Naive thymus-derived CD4-positive, alpha-beta T cell (primary cell): Measurements from ENCODE around the gene CLECL1. TPM values are rescaled to one million over a fixed set of nuclear protein-coding genes. Genes with fewer than 3 reads are reported as not detected.

Source experiments
- ATAC-seq: fragments of 150-1000 bp; cut with Tn5 transposase; 2 replicates; pipeline ENCODE4 v1.10.0; 2021; ENCODE audit warnings: mild to moderate bottlenecking, moderate library complexity
- CTCF ChIA-PET: fragments of 350-600 bp; sonication (Branson Sonifier 250); formaldehyde crosslinking; loops from one replicate; lab custom pipeline; 2021; ENCODE audit warnings: antibody characterized with exemption; lab: Charles Lee
- POLR2A ChIA-PET: fragments of 350-600 bp; sonication (Branson Sonifier 250); formaldehyde crosslinking; loops from one replicate; lab custom pipeline; 2021; ENCODE audit warnings: antibody characterized with exemption, inconsistent platforms; lab: Charles Lee
- DNase-seq, 9 donors: peaks; one replicate each; pipeline versions ENCODE4 v3.0.0 to v3.0.0-alpha.2; 2020 to 2022; ENCODE audit warnings: mixed read lengths in 1 of 9
- H3K27ac ChIP-seq: one replicate; pipeline ENCODE4 v1.7.0; 2013; ENCODE audit warnings: mild to moderate bottlenecking, low read depth, low read length, moderate library complexity
- H3K27me3 ChIP-seq, 2 donors: one replicate each; pipeline ENCODE4 v1.7.0; 2013; ENCODE audit warnings: low read length in 2 of 2, mild to moderate bottlenecking in 2 of 2, moderate library complexity in 2 of 2; ENCODE audit not compliant: control insufficient read depth in 2 of 2, insufficient read depth in 2 of 2
- H3K36me3 ChIP-seq, 3 experiments: 1 replicate in 2 of 3; 2 replicates in 1 of 3; pipeline ENCODE4 v1.7.0; 2013; ENCODE audit warnings: low read length in 3 of 3, mild to moderate bottlenecking in 3 of 3, moderate library complexity in 1 of 3; ENCODE audit not compliant: insufficient read depth in 3 of 3, control insufficient read depth in 2 of 3
- H3K4me1 ChIP-seq, 2 donors: one replicate each; pipeline ENCODE4 v1.7.0; 2013; ENCODE audit warnings: low read length in 2 of 2, mild to moderate bottlenecking in 2 of 2, moderate library complexity in 1 of 2; ENCODE audit not compliant: control insufficient read depth in 2 of 2, insufficient read depth in 2 of 2
- H3K4me3 ChIP-seq: 2 replicates; pipeline ENCODE4 v1.7.0; 2013; ENCODE audit warnings: mild to moderate bottlenecking, low read length
- H3K9me3 ChIP-seq, 3 experiments: 1 replicate in 2 of 3; 2 replicates in 1 of 3; pipeline ENCODE4 v1.7.0; 2013; ENCODE audit warnings: low read length in 3 of 3; ENCODE audit not compliant: control insufficient read depth in 2 of 3
- H3K27ac Mint-ChIP-seq, 9 donors: one replicate each; pipeline ENCODE4 v1.8.0; 2020 to 2022; ENCODE audit warnings: mixed read lengths in 9 of 9, mild to moderate bottlenecking in 8 of 9, moderate library complexity in 5 of 9, inconsistent platforms in 2 of 9
- H3K27me3 Mint-ChIP-seq, 5 donors: one replicate each; pipeline ENCODE4 v1.8.0; 2021 to 2022; ENCODE audit warnings: mixed read lengths in 5 of 5, mild to moderate bottlenecking in 1 of 5
- H3K36me3 Mint-ChIP-seq, 5 donors: one replicate each; pipeline ENCODE4 v1.8.0; 2020 to 2022; ENCODE audit warnings: mixed read lengths in 5 of 5, mild to moderate bottlenecking in 3 of 5, inconsistent platforms in 1 of 5
- H3K4me1 Mint-ChIP-seq, 7 donors: one replicate each; pipeline ENCODE4 v1.8.0; 2020 to 2022; ENCODE audit warnings: mixed read lengths in 7 of 7, mild to moderate bottlenecking in 3 of 7, inconsistent platforms in 1 of 7
- H3K4me3 Mint-ChIP-seq, 10 donors: one replicate each; pipeline ENCODE4 v1.8.0; 2020 to 2022; ENCODE audit warnings: mild to moderate bottlenecking in 10 of 10, mixed read lengths in 10 of 10, moderate library complexity in 6 of 10, inconsistent platforms in 2 of 10
- H3K9me3 Mint-ChIP-seq, 11 donors: one replicate each; pipeline ENCODE4 v1.8.0; 2020 to 2022; ENCODE audit warnings: mixed read lengths in 11 of 11, mild to moderate bottlenecking in 4 of 11, inconsistent platforms in 1 of 11, moderate library complexity in 1 of 11
- intact Hi-C, 2 donors: fragments of 100-400 bp; cut with micrococcal nuclease; formaldehyde crosslinking; loops; one replicate each; pipeline ENCODE4 v1.15.1; 2023
- polyA plus RNA-seq, 2 donors: library from polyadenylated mRNA; unstranded; fragments of 300-500 nt; fragmentation: Illumina TruSeq; gene quantifications; one replicate each; pipeline ENCODE4 v1.2.3, GENCODE V29; 2021
- total RNA-seq, 6 experiments: library from RNA in 5 of 6; stranded (reverse) in 5 of 6; gene quantifications; 1 replicate in 5 of 6; 2 replicates in 1 of 6; pipeline ENCODE4 v1.2.3 and lab custom pipeline; 2021 to 2026

The CLECL1 gene
- total and polyA plus RNA-seq, 7 experiments from 2014 or later = 0.38 to 6.1 (median 0.43) TPM; not detected in 2

GRCh38 chr12:9736936-9737705 lies 4.2 kb upstream of the CLECL1 start:
- no peaks in the 10 kb centered on the region for H3K36me3 ChIP-seq
- H3K27me3 ChIP-seq = no peaks in the 10 kb centered on the region
- H3K4me1 ChIP-seq = peaks cover 30 to 37% of the 10 kb centered on the region in 2 donors
- no peaks in the 10 kb centered on the region for H3K27me3 Mint-ChIP-seq
- ChIA-PET POLR2A (interaction anchor here (0.8 to 16.6 kb wide), 5 partner anchors 14 to 68 kb away, joined by 3 to 271 read pairs (median 8); partner anchors contain the start of gene CD69), CTCF (interaction anchor here (1.0 kb wide), 1 partner anchor 102 kb away, joined by 4 read pairs; no protein-coding TSS in a partner anchor)
- peak overlapping the region; percentile 19 for H3K4me3 ChIP-seq
- H3K4me1 Mint-ChIP-seq = peaks cover 36 to 71% (median 61%) of the 10 kb centered on the region in 7 donors
- H3K27ac Mint-ChIP-seq = peak overlapping the region; percentile 89 to 97 (median 91)
- intact Hi-C loops = loop anchor here in 1 of 2 donors (1.0 kb wide), 1 partner anchor 8 kb away; no protein-coding TSS in a partner anchor
- ATAC-seq (peak; percentile 21), DNase-seq (peak in 3 of 9 donors; percentile 54 to 57 (median 56))
- peaks cover 0 to 24% (median 0%) of the 10 kb centered on the region in 5 donors for H3K36me3 Mint-ChIP-seq
- no peaks in the 10 kb centered on the region for H3K9me3 ChIP-seq
- H3K9me3 Mint-ChIP-seq = peaks cover 0 to 12% (median 0%) of the 10 kb centered on the region in 11 donors
- H3K4me3 Mint-ChIP-seq = peak overlapping the region; percentile 31 to 85 (median 72)
- H3K27ac ChIP-seq = peak overlapping the region; percentile 69

GRCh38 chr12:9735601-9736000 lies 2.7 kb upstream of the CLECL1 start:
- no peaks in the 10 kb centered on the region for H3K36me3 ChIP-seq
- H3K4me1 ChIP-seq = peaks cover 22 to 25% of the 10 kb centered on the region in 2 donors
- Mint-ChIP-seq H3K4me3 (no peak overlapping the region), H3K9me3 (peaks cover 0 to 10% (median 0%) of the 10 kb centered on the region in 11 donors), H3K36me3 (peaks cover 0 to 23% (median 0%) of the 10 kb centered on the region in 5 donors), H3K4me1 (peaks cover 28 to 67% (median 63%) of the 10 kb centered on the region in 7 donors), H3K27me3 (no peaks in the 10 kb centered on the region), H3K27ac (peak overlapping the region in 2 of 9 donors; percentile 39 to 51)
- H3K27ac ChIP-seq = no peak overlapping the region
- ATAC-seq = no peak
- CTCF ChIA-PET = no interaction called here
- intact Hi-C loops = no loop called here
- H3K9me3 ChIP-seq = no peaks in the 10 kb centered on the region
- no peak overlapping the region for H3K4me3 ChIP-seq
- POLR2A ChIA-PET = interaction anchor here (1.2 kb wide), 1 partner anchor 28 kb away, joined by 4 read pairs; no protein-coding TSS in a partner anchor
- DNase-seq = no peak
- no peaks in the 10 kb centered on the region for H3K27me3 ChIP-seq

GRCh38 chr12:9731797-9732196 lies 1.1 kb downstream of the CLECL1 start:
- intact Hi-C loops = loop anchor here in 1 of 2 donors (2.0 kb wide), 1 partner anchor 21 kb away; no protein-coding TSS in a partner anchor
- H3K27me3 Mint-ChIP-seq = no peaks in the 10 kb centered on the region
- ATAC-seq (peak; percentile 63), DNase-seq (no peak)
- peaks cover 0 to 5% (median 0%) of the 10 kb centered on the region in 11 donors for H3K9me3 Mint-ChIP-seq
- peak overlapping the region in 1 of 10 donors; percentile 74 for H3K4me3 Mint-ChIP-seq
- POLR2A ChIA-PET = no interaction called here
- H3K36me3 ChIP-seq = no peaks in the 10 kb centered on the region
- no peak overlapping the region for H3K4me3 ChIP-seq
- H3K36me3 Mint-ChIP-seq = peaks cover 0 to 16% (median 0%) of the 10 kb centered on the region in 5 donors
- no peaks in the 10 kb centered on the region for H3K9me3 ChIP-seq
- CTCF ChIA-PET = interaction anchor here (1.2 kb wide), 1 partner anchor 24 kb away, joined by 5 read pairs; no protein-coding TSS in a partner anchor
- peaks cover 0 to 3% of the 10 kb centered on the region in 2 donors for H3K4me1 ChIP-seq
- no peaks in the 10 kb centered on the region for H3K27me3 ChIP-seq
- H3K4me1 Mint-ChIP-seq = peaks cover 7 to 55% (median 31%) of the 10 kb centered on the region in 7 donors
- no peak overlapping the region for H3K27ac ChIP-seq
- H3K27ac Mint-ChIP-seq = peak overlapping the region in 3 of 9 donors; percentile 4 to 85 (median 41)

GRCh38 chr12:9731393-9731792 lies 1.5 kb downstream of the CLECL1 start:
- CTCF ChIA-PET = interaction anchor here (1.2 kb wide), 1 partner anchor 23 kb away, joined by 5 read pairs; no protein-coding TSS in a partner anchor
- Histone ChIP-seq H3K27ac (no peak overlapping the region), H3K36me3 (no peaks in the 10 kb centered on the region)

GRCh38 chr12:9730591-9730990 lies 2.3 kb downstream of the CLECL1 start:
- Mint-ChIP-seq H3K4me3 (peak overlapping the region in 1 of 10 donors; percentile 74), H3K4me1 (peaks cover 0 to 49% (median 21%) of the 10 kb centered on the region in 7 donors), H3K9me3 (peaks cover 0 to 5% (median 0%) of the 10 kb centered on the region in 11 donors), H3K27ac (peak overlapping the region in 1 of 9 donors; percentile 52), H3K27me3 (no peaks in the 10 kb centered on the region), H3K36me3 (peaks cover 0 to 14% (median 0%) of the 10 kb centered on the region in 5 donors)
- intact Hi-C loops = loop anchor here in 1 of 2 donors (2.0 kb wide), 1 partner anchor 20 kb away; no protein-coding TSS in a partner anchor
- no peak overlapping the region for H3K27ac ChIP-seq
- POLR2A ChIA-PET = interaction anchor here (1.2 kb wide), 1 partner anchor 11 kb away, joined by 10 read pairs; no protein-coding TSS in a partner anchor
- H3K36me3 ChIP-seq = no peaks in the 10 kb centered on the region
- H3K4me3 ChIP-seq = no peak overlapping the region
- H3K4me1 ChIP-seq = no peaks in the 10 kb centered on the region
- H3K27me3 ChIP-seq = no peaks in the 10 kb centered on the region
- DNase-seq = no peak
- no peak for ATAC-seq
- H3K9me3 ChIP-seq = no peaks in the 10 kb centered on the region
- CTCF ChIA-PET = interaction anchor here (0.8 to 1.3 kb wide), 3 partner anchors 12 to 95 kb away, joined by 3 to 5 read pairs (median 4); no protein-coding TSS in a partner anchor

More at GRCh38 chr12:9731393-9731792, 1.5 kb downstream of the CLECL1 start:
- Histone ChIP-seq H3K4me3 (no peak overlapping the region), H3K27me3 (no peaks in the 10 kb centered on the region), H3K9me3 (no peaks in the 10 kb centered on the region), H3K4me1 (no peaks in the 10 kb centered on the region)
- Mint-ChIP-seq H3K36me3 (peaks cover 0 to 16% (median 0%) of the 10 kb centered on the region in 5 donors), H3K9me3 (peaks cover 0 to 5% (median 0%) of the 10 kb centered on the region in 11 donors), H3K27me3 (no peaks in the 10 kb centered on the region), H3K27ac (peak overlapping the region in 2 of 9 donors; percentile 4 to 85), H3K4me1 (peaks cover 3 to 51% (median 27%) of the 10 kb centered on the region in 7 donors), H3K4me3 (peak overlapping the region in 1 of 10 donors; percentile 74)
- no peak for ATAC-seq
- POLR2A ChIA-PET = no interaction called here
- DNase-seq = no peak
- intact Hi-C loops = loop anchor here in 1 of 2 donors (2.0 kb wide), 1 partner anchor 21 kb away; no protein-coding TSS in a partner anchor

- H3K9me3 ChIP-seq = no peaks in the 10 kb centered on the region
- H3K36me3 Mint-ChIP-seq = peaks cover 0 to 15% (median 0%) of the 10 kb centered on the region in 5 donors
- POLR2A ChIA-PET = interaction anchor here (0.9 to 1.2 kb wide), 6 partner anchors 12 to 27 kb away, joined by 3 to 10 read pairs (median 4); no protein-coding TSS in a partner anchor
- no peak overlapping the region for H3K4me3 ChIP-seq
- intact Hi-C loops = loop anchor here in 1 of 2 donors (2.0 kb wide), 1 partner anchor 19 kb away; no protein-coding TSS in a partner anchor
- no peak overlapping the region for H3K4me3 Mint-ChIP-seq
- peaks cover 0 to 5% (median 0%) of the 10 kb centered on the region in 11 donors for H3K9me3 Mint-ChIP-seq
- peaks cover 0 to 52% (median 20%) of the 10 kb centered on the region in 7 donors for H3K4me1 Mint-ChIP-seq
- no peaks in the 10 kb centered on the region for H3K27me3 ChIP-seq
- H3K27me3 Mint-ChIP-seq = no peaks in the 10 kb centered on the region
- H3K4me1 ChIP-seq = no peaks in the 10 kb centered on the region
- ATAC-seq (no peak), DNase-seq (no peak)
- CTCF ChIA-PET = interaction anchor here (0.6 to 1.3 kb wide), 4 partner anchors 13 to 94 kb away, joined by 3 to 7 read pairs (median 4); partner anchors contain the start of gene CLEC2D
- H3K27ac ChIP-seq = no peak overlapping the region
- H3K36me3 ChIP-seq = no peaks in the 10 kb centered on the region
- H3K27ac Mint-ChIP-seq = peak overlapping the region in 1 of 9 donors; percentile 9
Observed at GRCh38 chr12:9730011-9730410, 2.9 kb downstream of the CLECL1 start.
